Aorta (tissue), 5 donors: ENCODE measurements around the gene METAP2. TPM values are rescaled to one million over a fixed set of nuclear protein-coding genes. Genes with fewer than 3 reads are reported as not detected.
A peak's percentile ranks its signal among the peaks of the same experiment; 100 is the strongest.
"Not testable (repeated sequence)": the region's sequence is repeated elsewhere in the genome, so short reads cannot be mapped to it uniquely, and the experiment has no call there.

Experiments used
- ATAC-seq: fragments of 200-7000 bp; cut with Tn5 transposase; one replicate; pipeline ENCODE4 v1.9.1; 2022; ENCODE audit warnings: moderate library complexity; ENCODE audit not compliant: low FRiP score
- DNase-seq, 2 donors: peaks; one replicate each; pipeline ENCODE4 v3.0.0-alpha.2; 2020
- H3K27ac ChIP-seq, 2 donors: one replicate each; pipeline ENCODE4 v1.5.1; 2013; ENCODE audit warnings: low read length in 2 of 2, mild to moderate bottlenecking in 2 of 2, moderate library complexity in 2 of 2, control low read depth in 1 of 2, inconsistent platforms in 1 of 2, low read depth in 1 of 2
- H3K27me3 ChIP-seq, 2 donors: one replicate each; pipeline ENCODE4 v1.6.1; 2013; ENCODE audit warnings: control low read depth in 1 of 2, low read length in 1 of 2, mild to moderate bottlenecking in 1 of 2, moderate library complexity in 1 of 2; ENCODE audit not compliant: insufficient read depth in 2 of 2, control insufficient read depth in 1 of 2
- H3K36me3 ChIP-seq, 2 donors: one replicate each; pipeline ENCODE4 v1.6.1; 2013; ENCODE audit warnings: control low read depth in 1 of 2, low read length in 1 of 2, mild to moderate bottlenecking in 1 of 2; ENCODE audit not compliant: insufficient read depth in 2 of 2, control insufficient read depth in 1 of 2
- H3K4me1 ChIP-seq, 2 donors: one replicate each; pipeline ENCODE4 v1.6.1; 2013; ENCODE audit warnings: low read length in 2 of 2, control low read depth in 1 of 2, mild to moderate bottlenecking in 1 of 2, moderate library complexity in 1 of 2; ENCODE audit not compliant: insufficient read depth in 2 of 2, control insufficient read depth in 1 of 2
- H3K4me3 ChIP-seq, 2 donors: one replicate each; pipeline ENCODE4 v1.5.1; 2013; ENCODE audit warnings: low read length in 2 of 2, control low read depth in 1 of 2, mild to moderate bottlenecking in 1 of 2
- H3K9me3 ChIP-seq: one replicate; pipeline ENCODE4 v1.6.1; 2013; ENCODE audit warnings: mild to moderate bottlenecking, low read length; ENCODE audit not compliant: control insufficient read depth
- WGBS, 2 donors: extraction: QIAGEN DNeasy Blood & Tissue Kit; methylation state at CpG; one replicate each; pipeline ENCODE4 v1.1.7; 2013; 5-methylcytosine and 5-hydroxymethylcytosine counted together
- intact Hi-C, 2 donors: fragments of 100-400 bp; cut with DNase I; formaldehyde crosslinking; loops; one replicate each; pipeline versions ENCODE4 v1.14.2 to v1.15.0; 2022
- polyA plus RNA-seq, 2 donors: library from polyadenylated mRNA; stranded (reverse); fragments of 200-250 nt; gene quantifications; one replicate each; pipeline ENCODE4 v1.2.3, GENCODE V29; 2013
- total RNA-seq, 2 donors: library from RNA; stranded (reverse); fragmentation: NEBNext Ultra II Directional; extraction: Animal tissue kit (Norgen Biotek cat#: 25700); gene quantifications; one replicate each; pipeline ENCODE4 v1.2.1, GENCODE V29; 2021
- donor health status: healthy with polysubstance abuse.
- donor health status: Bipolar disorder and iron deficiency.
- donor health status: DM: no; HTN: no; CAD: no.
- donor health status: DM: no; HTN: no; CAD: no.
- donor health status: DM: yes; HTN: yes; CAD: no.

Gene METAP2
- total and polyA plus RNA-seq, 4 donors, result 55.7 to 106 (median 70.6) TPM

DNA sequence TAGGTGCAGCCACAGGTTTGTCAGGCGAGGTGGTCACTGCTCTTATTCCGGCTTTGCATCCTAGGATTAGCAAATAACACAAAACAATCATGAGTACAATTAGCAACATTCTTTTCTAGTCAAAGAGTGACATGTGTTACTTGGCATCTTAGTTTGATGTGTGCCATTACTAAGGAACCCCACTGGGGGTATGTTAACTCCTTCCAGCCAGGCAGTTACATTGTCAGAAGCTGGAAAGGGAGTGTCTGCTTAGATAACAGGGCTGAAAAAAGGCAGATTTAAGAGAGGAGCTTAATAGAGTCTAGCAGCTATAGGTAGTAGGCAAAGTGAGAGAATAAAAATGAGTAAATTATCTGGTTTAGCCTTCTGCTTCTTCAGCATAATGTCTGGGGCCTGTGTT is 30.5 kb upstream of the METAP2 start:
- Histone ChIP-seq H3K9me3 (no peaks in the 10 kb centered on the region), H3K4me3 (no peak overlapping the region), H3K27me3 (no peaks in the 10 kb centered on the region), H3K36me3 (no peaks in the 10 kb centered on the region), H3K27ac (no peak overlapping the region), H3K4me1 (no peaks in the 10 kb centered on the region)
- DNase-seq (no peak), ATAC-seq (no peak)
- intact Hi-C loops, result no loop called here
- 90 to 98% methylated on average over 2 of the region's 2 CpGs for WGBS, 2 donors

DNA sequence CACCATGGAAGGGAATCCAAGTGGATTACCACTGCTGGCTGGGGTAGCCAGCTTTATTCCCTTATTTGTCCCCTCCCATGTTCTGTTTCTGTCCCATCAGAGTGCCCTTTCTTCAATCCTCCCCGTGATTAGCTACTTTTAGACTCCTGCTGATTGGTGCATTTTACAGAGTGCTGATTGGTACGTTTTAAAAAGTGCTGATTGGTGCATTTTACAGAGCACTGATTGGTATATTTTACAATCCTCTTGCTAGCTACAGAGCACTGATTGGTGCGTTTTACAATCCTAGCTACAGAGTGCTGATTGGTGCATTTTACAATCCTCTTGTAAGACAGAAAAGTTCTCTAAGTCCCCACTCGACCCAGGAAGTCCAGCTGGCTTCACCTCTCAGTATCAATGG is 28.9 kb upstream of the METAP2 start:
- ATAC-seq, H3K4me3 ChIP-seq, intact Hi-C loops, DNase-seq, H3K27ac ChIP-seq, H3K36me3 ChIP-seq, H3K4me1 ChIP-seq, H3K27me3 ChIP-seq, H3K9me3 ChIP-seq: not testable (repeated sequence)
- 91 to 94% methylated on average over 4 of the region's 4 CpGs for WGBS, 2 donors

DNA sequence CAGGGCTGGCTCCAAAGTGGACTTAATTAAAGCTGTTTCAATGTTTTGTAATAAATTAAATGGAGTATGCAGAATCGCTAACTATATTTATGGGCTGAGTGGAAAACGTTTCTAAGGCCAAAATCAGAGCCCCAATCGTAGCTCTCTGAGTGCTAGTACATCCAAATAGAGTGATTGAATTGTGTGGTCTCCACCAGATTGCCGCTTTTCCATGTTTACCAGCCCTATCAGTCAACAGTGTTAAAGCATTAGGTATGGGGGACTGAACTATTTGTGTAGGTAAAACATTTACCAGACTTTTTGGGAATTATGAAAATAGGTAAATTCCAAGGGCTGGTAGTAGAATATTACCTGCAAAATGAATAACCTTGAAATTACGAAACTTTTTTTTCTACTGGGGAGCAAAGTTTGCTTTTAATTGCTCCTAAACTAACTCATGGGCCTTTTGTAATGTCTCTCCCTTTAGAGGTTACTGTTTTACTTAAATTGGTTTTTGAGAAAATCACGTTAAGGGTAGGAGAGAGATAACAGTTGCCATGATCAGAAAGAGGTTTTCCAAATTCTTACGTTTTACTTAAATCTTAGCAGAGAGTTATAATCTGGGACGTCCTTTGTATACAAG is 28.0 kb upstream of the METAP2 start:
- Histone ChIP-seq H3K9me3 (no peaks in the 10 kb centered on the region), H3K36me3 (no peaks in the 10 kb centered on the region), H3K4me3 (no peak overlapping the region), H3K27me3 (no peaks in the 10 kb centered on the region), H3K27ac (no peak overlapping the region), H3K4me1 (no peaks in the 10 kb centered on the region)
- intact Hi-C loops, result no loop called here
- DNase-seq (no peak), ATAC-seq (no peak)
- WGBS, 2 donors, result 77 to 78% methylated on average over 8 of the region's 8 CpGs

DNA sequence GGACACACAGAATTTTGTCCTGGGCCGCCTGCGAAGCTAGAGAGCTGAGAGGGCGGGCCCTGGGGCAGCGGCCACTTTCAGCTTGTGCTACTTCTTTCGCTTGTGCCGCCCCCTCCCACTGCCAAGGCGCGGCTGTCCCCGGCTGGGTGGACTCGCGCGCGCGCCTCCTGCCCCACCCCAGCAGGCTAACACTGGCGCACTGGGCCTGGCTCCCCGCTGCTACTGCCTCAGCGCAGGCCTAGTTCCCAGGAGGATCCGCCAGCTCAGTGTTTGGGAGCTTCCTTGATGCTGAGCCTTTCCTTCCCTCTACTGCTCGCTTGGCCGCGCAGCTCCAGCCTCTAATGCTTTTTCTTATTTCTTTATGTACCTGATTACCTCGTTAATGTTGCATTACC is 27.4 kb upstream of the METAP2 start:
- ATAC-seq (peak; percentile 80), DNase-seq (peak; percentile 59 to 81)
- H3K9me3 ChIP-seq, result no peaks in the 10 kb centered on the region
- H3K36me3 ChIP-seq, result no peaks in the 10 kb centered on the region
- 20 to 23% methylated on average over 21 to 22 of the region's 22 CpGs for WGBS, 2 donors
- intact Hi-C loops, result no loop called here
- no peaks in the 10 kb centered on the region for H3K27me3 ChIP-seq
- H3K27ac ChIP-seq, result no peak overlapping the region
- no peak overlapping the region for H3K4me3 ChIP-seq
- H3K4me1 ChIP-seq, result no peaks in the 10 kb centered on the region

DNA sequence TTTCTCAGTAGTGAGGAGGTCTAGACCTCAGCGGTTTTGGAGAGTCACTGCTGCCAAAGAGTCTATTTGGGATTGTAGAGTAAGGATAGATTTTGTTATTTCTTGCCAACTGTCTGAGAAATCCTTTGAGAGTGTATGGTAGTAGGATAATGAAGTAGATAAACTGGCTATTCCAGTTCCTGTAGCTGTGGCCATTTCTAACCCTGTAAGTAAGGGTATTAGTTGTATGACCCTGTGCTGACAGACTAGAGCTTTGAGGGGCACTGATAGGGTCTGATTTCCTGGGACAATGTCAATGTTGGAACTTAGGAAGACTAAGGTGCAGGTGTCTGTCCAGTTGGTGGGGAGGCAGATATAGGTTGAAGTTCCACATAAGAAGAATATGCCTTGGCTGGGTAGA is 24.3 kb upstream of the METAP2 start:
- 78 to 85% methylated on average over 1 of the region's 1 CpG for WGBS, 2 donors
- ATAC-seq, H3K9me3 ChIP-seq, H3K27me3 ChIP-seq, DNase-seq, H3K27ac ChIP-seq, H3K4me1 ChIP-seq, H3K4me3 ChIP-seq, intact Hi-C loops, H3K36me3 ChIP-seq: not testable (repeated sequence)

DNA sequence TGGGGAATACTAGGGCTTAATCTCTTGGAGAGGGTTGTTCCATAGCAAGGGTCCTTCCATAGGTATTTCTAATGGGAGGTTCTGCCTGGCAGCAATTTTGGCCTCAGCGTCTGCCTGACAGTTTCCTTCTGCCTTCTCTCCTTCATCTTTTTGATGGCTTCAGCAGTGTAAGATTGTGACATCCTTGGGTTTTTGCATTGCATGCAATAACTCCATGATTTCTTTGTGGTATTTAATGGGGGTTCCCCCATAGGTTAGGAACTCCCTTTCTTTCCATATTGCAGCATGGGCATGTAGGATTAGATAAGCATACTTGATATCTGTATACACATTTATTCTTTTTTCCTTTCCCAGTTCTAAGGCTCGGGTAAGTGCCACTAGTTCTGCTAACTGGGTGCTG is 21.5 kb upstream of the METAP2 start:
- DNase-seq, intact Hi-C loops, ATAC-seq: not testable (repeated sequence)

DNA sequence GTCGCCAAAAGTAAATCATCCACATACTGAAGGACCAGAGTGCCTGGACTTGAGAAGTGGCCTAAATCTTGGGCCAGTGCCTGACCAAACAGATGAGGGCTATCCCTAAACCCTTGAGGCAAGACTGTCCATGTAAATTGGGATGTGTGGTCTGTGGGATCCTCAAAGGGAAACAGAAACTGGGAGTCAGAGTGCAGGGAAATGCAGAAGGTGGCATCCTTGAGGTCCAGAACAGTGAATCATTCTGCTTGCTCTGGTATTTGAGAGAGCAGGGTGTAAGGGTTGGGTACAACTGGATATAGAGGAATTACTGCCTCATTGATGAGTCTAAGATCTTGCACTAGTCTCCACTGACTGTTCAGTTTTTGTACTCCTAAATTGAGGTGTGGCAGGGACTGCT is 20.1 kb upstream of the METAP2 start:
- WGBS, 2 donors, result 95 to 96% methylated on average over 1 of the region's 1 CpG

More for the DNA sequence above, 21.5 kb upstream of the METAP2 start:
- not testable (repeated sequence) for H3K27ac ChIP-seq, H3K36me3 ChIP-seq, H3K27me3 ChIP-seq, H3K9me3 ChIP-seq, H3K4me1 ChIP-seq, H3K4me3 ChIP-seq
- WGBS, 2 donors, result 93% methylated on average over 2 of the region's 2 CpGs

DNA sequence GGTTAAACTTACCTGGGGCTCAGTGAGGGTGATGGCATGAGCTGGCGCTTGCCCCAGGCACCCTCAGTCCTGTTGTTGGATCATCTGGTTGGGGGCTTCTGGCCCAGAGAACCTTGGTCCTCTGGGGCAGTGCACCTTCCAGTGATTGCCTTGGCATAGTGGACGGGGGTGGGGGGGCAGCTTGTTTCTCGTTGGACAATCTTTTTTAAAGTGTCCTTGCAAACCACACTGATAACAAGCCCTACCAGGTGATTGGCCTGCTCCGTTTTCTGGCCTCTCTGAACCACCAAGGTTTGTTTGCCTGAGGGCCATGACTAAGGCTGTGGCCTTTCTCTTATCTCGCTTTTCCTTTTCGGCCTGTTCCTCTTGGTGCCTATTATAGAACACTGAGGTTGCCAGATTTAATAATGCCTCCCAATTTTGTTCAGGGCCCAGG is 19.2 kb upstream of the METAP2 start:
- H3K4me1 ChIP-seq, H3K27me3 ChIP-seq, ATAC-seq, DNase-seq, H3K36me3 ChIP-seq, H3K9me3 ChIP-seq, intact Hi-C loops, H3K4me3 ChIP-seq: not testable (repeated sequence)
- peak overlapping the region in 1 of 2 donors; percentile 12 for H3K27ac ChIP-seq
- WGBS, 2 donors, result 25% methylated on average over 6 of the region's 6 CpGs

More for the DNA sequence above, 20.1 kb upstream of the METAP2 start:
- ATAC-seq, DNase-seq, H3K4me3 ChIP-seq, H3K9me3 ChIP-seq, H3K36me3 ChIP-seq, intact Hi-C loops, H3K27me3 ChIP-seq, H3K27ac ChIP-seq, H3K4me1 ChIP-seq: not testable (repeated sequence)

DNA sequence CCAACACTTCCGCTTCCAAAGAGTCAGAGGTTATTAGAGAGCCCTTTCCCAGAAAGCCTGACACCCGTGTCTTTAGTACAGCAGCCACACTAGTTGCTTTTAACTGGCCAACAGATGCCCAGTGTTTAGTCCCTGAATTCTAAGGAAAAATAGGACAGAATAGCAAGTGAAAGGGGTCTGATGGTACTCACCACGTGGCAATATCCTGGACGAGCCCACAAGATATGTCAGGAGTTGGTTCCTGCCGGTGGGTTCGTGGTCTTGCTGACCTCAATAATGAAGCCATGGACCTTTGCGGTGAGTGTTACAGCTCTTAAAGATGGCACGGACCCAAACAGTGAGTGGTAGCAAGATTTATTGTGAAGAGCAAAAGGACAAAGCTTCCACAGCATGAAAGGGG is 16.3 kb upstream of the METAP2 start:
- ATAC-seq, H3K9me3 ChIP-seq, H3K27ac ChIP-seq, H3K4me3 ChIP-seq, H3K36me3 ChIP-seq, H3K4me1 ChIP-seq, intact Hi-C loops, H3K27me3 ChIP-seq, DNase-seq: not testable (repeated sequence)
- 85% methylated on average over 8 of the region's 8 CpGs for WGBS, 2 donors
